GM19438 (cell line): Measurements from ENCODE around the gene PJA2.
"Not testable (repeated sequence)": the region's sequence is repeated elsewhere in the genome, so short reads cannot be mapped to it uniquely, and the experiment has no call there.

Experiments
- ATAC-seq: cut with Tn5 transposase; IDR thresholded peaks from one replicate; pipeline ENCODE4 v1.9.1; 2021; ENCODE audit warnings: low read depth; ENCODE audit not compliant: unreplicated experiment

Gene PJA2

GRCh38 chr5:109310315-109310714 is 99.5 kb downstream of the PJA2 start:
- ATAC-seq, result no peak

DNA sequence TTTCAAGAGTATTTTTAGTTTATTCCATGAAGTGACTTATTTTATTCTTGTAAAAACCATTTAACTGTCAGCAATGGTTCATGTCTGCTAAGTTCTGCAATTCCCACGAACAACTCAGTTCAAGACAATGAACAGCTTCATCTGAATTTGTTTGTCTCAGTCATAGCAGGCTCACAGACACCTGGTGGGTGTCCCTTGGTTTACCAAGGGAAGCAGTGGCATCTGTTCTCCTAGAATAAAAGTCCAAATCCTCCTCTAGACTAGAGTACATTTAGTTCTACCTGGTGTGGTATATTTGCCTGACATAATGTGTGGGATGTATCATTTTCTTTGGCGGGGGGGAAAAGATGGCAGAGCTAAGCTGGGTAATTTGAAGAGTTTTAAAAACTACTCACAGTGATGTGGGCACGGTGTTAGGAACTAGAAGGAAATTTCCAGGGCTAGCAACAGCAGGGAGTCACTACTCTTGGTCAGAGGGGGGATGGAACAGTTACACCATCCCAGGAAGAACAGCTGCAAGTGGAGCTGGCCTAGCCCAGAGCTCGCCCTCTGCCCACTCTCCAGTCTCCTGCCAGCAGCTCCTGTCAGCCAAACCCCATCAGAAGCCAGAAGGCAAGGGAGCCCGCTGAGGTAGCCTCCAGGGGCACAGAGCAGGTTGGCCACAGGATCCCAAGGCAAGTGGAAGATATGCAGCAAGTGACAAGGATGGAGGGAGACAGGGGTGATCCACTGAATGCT is 100.3 kb downstream of the PJA2 start:
- ATAC-seq, result no peak

GRCh38 chr5:109307951-109308350 is 101.8 kb downstream of the PJA2 start:
- ATAC-seq, result no peak

DNA sequence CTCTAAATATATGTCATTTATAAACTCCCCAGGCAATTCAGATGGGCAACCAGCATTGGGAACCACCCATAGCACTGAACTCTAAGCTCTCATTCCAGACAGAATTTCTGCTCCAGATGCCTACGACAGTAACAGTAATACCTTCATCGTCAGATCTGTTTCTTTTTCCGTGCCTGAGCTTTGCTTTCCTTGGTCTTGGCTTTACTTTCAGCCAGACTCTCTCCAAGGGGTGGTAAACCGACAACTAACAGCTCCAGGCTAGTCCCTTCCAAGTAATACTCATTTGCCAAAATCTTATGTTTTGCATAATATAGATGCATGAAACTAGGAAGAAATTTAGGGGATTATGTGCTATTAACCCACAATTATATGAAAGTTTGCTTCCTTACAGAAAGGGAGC is 102.3 kb downstream of the PJA2 start:
- ATAC-seq, result no peak

DNA sequence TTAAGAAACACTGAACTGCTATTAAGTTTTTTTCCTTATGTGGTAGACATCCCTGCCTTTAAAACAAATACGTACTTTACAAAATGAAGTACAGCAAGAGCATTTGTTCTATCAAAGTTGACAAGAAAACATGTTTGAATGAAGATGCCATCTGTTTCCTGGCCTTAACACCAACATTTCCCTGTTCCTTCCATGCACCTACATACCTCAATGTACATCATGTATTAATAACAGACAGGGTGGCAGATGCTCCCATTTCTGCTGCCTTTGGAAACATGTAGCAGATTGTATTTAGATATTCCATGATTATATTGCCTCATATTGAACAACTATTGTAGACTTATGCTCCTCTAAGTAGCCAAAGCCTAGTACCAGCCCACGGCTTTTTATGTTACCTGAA is 104.4 kb downstream of the PJA2 start:
- ATAC-seq, result no peak

GRCh38 chr5:109304309-109304708 is 105.5 kb downstream of the PJA2 start:
- ATAC-seq, result no peak

- ATAC-seq, result no peak
These were observed 109.4 kb downstream of the PJA2 start for GRCh38 chr5:109300367-109300766.

DNA sequence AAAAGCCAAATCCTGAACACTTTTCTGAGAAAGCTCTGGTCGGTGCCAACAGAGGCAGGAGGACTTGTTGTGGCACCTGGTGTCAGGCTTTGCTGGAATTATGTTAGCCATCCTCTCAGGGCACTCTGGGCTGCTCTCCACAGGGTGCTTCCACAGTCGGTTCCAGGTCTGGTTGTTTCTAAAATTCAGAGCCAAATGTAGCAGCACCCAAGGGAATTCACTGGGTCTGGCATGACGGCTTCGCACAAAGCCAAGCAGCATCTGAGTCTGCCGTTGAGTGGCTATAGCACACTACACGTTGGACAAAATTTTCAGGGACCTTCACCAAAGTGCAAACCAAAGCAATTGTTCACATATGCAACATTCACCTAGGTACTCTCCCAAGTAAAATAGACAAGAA is 110.2 kb downstream of the PJA2 start:
- ATAC-seq, result no peak

- ATAC-seq, result no peak
These were observed 111.0 kb downstream of the PJA2 start for GRCh38 chr5:109298794-109299193.

GRCh38 chr5:109297900-109298299 is 111.9 kb downstream of the PJA2 start:
- no peak for ATAC-seq

DNA sequence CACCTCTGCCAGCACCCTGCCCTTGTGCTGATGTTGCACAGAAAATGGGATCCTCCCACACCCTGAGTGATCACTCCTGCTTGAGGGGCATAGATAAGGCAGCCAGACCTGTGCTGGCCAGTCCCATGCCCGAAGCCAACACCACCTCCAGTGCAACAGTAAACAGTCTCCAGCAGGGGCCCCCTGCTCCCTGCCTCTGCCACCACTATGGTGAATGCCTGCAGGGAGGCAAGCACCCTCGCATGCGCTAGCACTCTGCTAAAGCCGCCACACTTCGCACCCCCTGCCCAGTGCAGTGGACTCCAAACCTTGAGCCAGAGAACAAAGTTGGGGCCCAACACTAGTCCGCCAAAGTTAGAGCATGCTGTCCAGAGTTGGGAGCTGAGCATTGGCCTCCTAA is 118.7 kb downstream of the PJA2 start:
- ATAC-seq, result no peak

- ATAC-seq, result no peak
These were observed 119.5 kb downstream of the PJA2 start for GRCh38 chr5:109290231-109290630.

GRCh38 chr5:109286628-109287027 is 123.1 kb downstream of the PJA2 start:
- ATAC-seq, result not testable (repeated sequence)
